ENCODE data around the gene TMEM200C.
A peak's percentile ranks its signal among the peaks of the same experiment; 100 is the strongest.

TMEM200C gene

DNA sequence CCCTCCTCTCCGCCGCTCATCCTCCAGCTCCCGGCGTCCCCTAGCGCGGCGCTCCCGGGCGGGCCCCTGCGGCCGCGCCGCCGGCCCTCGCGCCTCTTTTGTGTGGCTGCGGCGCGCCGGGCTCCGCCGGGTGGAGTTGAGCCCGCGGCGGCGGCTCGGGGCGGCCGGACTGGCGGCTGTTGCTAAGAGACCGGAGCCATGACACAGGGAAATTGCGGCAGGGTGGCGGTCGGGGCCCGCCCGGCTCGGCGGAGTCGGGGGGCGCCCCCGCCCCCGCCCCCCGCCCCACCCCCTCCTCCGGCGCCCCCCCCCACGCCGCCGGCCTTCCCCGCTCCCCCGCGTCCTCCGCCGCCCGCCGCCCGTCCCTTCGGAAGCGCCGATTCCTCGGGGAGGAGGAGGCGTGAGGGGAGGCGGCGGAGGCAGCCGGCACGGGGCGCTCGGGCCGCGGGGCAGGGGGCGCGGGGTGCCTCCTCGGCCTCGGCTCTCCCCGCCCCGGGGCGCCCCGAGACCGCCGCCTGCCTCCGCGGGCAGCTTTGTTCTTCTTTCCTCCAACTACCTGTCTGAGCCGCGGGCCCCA lies at the start of gene TMEM200C:
Gene TMEM200C, minus strand, starts transcription at position 224 of the 577 bp plus-strand sequence. CDS start 3,459 bp downstream, outside the sequence.
- peak; percentile 67 for DNase-seq

DNA sequence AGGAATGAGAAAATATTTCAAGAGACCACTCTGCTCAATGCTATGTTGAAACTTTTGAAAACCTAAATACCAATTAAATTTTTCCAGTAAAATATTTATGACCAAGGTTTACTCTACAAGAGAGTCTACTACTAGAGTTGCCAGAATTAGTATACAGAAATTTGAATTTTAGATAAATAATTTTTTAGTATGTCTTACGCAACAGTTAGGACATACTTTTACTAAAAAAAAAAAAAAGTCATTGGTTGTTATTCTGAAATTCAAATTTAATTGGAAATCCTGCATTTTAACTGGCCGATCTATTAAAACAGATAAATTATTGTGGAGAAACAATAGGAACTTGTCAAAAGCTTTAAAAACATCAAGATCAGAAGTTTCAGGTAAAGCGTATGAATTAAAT lies 49.1 kb upstream of the TMEM200C start:
- no peak for DNase-seq

DNA sequence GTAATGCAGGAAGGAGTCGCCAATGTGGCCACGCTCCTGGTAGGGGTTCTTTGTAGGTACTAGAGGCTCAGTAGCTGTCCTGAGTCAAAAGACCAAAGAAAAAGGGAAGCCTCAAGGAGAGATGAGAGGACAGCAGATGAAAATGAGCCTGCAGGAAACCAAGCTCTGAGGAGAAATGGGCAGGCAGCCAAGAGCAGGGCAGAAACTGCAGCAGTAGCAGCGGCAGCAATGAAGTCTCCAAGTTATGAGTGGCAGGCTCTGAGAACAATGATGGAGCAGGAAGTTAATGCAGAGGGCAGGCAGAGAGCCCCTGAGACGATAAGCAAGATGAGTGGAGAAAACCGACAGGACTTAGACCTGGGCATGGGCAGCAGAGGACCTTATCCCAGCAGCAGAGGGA lies 48.2 kb upstream of the TMEM200C start:
- DNase-seq = peak; percentile 78

DNA sequence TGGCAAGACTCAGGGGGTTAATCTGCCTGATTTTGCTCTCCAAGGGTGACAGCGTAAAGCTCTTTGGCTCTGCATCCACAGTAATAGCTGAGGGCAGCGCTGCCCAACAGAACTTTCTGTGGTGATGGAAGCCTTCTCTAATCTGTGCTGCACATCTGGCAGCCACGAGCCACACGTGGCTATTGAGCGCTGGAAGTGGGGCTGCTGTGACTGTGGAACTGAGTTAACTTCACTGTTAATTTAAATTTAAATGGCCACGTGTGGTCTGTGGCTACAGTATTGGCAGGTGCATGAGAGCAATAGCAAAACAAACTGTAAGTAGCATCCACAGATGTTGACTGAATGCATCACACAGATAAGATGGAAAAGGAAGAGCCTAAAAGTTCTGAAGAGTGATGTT lies 47.3 kb upstream of the TMEM200C start:
- no peak for DNase-seq

DNA sequence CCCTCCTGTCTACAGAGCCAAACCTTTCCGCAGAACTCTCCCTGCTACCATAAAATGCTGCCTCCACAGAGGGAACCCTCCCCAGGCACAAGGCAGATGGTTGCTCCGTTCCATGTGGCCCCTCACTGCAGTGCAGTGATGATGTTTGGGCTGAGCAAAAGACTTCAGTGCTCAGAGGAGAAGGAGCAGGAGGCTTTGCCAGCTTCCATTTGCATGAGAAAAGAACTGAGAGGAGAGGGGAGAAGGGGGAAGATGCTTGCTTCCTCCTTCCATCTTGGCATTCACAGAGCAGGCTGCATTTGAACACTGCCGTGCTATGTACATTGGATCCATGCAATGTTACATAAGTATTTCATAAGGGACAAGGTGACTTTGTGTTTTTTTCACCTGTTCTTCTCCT lies 46.6 kb upstream of the TMEM200C start:
- peak; percentile 24 for DNase-seq

DNA sequence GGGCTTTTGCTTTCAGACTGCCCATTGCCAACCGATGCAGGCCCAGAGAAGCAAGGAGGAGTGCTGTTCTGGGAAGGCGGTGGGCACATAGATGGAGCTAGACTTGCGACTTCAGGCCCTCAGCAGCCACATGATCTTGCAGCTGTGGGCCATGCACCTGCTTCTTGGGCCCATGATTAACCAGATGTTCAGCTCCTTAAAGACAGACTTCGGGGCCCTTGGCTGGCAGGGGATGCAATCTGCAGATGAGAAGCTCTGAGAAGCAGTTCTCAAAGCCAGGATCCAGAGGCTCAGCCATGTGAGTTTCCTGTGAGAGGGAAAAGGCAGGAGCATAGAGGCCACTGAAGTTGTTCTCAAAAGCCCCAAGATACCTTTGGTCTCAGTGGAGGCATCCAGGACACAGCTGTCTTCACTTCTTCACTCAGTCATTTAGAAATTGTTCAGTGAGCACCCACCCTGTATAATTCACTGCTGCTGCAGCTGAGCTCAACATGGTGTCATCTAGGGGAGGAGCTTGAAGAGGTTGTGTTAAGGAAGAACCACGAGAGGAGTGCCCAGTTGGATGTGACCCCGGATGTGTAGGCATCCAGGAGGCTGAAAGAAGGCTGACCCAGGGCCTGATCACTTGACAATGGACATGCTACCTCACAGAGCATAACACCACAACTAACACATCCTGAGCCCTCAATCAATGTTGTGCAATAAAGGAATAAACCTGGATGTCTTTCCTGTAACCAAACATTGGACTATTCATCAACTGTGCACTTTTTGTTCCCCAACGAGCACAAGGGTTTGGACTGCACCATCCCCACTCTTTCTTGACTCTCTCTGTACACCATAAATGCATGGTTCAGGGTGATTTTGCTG lies 44.7 kb upstream of the TMEM200C start:
- DNase-seq = no peak

DNA sequence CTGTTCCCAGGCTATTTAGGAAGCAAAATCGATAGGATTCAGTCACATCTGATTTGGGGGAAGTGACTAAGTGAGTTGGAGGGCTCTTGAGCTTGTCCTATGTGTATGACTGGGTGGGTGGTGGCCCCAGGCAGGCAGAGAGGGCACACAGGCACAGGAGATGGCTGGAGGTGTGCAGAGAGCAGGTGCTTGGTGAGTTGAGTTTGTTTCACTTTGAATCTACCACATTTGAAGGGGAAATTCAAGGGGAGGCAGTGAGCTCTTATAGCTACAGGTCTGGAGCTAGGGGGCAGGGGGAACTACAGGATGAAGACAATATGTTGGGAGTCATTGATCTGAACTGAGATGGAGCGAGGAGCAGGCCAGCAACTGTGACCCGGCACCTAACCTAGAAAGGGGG lies 42.5 kb upstream of the TMEM200C start:
- no peak for DNase-seq

DNA sequence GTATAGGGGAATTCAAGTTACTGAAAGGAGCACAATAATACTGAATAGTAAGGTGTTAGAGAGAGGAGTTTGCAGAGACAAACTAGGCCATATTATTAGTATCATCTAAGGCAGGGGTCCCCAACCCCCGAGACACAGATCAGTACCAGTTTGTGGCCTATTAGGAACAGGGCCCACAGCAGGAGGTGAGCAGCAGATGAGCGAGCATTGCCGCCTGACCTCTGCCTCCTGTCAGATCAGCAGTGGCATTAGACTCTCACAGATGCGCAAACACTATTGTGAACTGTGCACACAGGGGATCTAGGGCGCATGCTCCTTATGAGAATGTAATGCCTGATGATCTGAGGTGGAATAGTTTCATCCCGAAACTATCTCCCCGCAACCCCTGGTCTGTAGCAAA lies 41.8 kb upstream of the TMEM200C start:
- no peak for DNase-seq

DNA sequence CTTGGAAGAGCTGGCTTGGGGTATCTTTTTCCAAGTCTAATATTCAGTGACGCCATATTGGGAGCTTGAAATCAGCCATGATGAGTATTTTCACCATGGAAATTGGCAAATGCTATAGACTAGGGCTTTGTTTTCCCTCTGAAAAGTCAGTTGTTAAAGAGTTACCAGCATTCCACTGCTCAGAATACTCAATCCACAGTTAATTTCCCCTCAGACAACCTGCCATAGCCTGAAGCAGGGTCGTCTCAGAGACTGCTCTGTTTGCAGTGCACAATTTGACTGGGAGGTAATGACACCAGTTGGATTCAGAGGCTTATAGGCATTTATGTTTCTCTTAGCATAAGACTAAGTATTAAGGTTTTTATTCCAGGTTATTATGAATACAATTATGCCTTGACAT lies 35.5 kb upstream of the TMEM200C start:
- DNase-seq = no peak

DNA sequence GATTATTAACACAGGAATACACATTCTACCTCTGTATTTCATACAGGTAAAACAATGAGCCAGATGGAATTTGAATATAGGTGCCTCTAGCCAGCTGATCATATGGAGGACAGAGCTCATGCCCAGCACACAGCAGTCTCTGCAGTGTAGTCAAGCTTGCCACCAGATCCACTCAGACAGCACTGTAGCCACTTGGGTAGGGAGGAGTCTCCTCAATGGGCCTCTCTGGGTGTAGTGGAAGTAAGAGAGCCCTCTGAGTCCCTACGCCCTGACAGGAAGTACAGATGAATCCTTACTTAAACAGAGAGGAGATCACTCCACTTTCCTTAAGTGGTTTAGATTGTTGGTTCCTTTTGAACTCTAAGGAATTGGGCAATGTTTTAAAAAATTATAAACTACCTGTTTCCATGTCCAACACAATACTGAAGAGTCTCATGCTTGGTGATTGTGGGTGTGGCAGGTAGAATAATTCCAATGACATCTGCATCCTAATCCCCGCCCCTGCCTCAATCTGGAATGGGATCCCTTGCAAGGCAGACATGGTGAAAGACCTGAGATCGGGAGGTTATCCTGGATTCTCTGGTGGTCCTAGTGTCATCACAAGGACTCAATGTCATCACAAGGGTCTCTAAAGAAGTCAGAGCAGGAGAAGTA lies 23.0 kb upstream of the TMEM200C start:
- no peak for DNase-seq

DNA sequence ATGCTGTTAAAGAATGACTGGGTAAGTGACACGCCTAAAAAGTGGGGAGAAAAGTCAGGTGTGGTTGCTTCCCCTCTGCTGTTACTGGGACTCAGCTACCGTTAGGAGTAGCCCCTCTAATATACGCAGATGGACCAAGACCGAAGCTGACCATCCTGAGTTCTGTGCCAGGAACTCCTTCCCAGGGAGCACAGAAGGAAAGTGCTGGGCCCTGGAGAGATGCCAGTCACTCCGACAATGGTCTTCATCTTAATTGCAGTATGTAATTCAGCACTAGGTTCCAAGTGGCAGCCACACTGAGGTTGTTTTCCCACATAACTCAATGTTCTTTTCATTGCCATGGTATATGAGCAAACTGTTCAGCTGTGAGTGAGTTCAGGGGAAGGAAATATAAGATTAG lies 19.6 kb upstream of the TMEM200C start:
- DNase-seq = no peak

DNA sequence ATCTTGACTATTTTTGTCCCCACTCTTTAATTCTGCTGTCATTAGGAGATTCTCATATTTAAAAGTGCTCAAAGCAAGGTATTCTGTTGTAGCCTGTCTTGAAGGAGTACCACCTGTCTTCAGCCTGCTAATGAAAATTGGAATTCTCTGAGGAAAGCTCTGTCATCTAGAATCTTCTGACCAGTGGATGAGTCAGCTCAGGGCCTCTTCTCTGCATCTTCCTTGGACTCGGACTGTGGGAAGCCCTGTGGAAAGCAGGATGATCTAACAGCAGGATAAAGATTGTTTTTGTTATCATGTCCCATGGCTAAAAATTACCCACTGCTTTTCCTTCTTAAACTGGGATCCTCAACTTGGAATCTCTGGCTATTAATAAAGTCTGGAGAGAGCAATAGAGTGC lies 18.7 kb upstream of the TMEM200C start:
- no peak for DNase-seq

DNA sequence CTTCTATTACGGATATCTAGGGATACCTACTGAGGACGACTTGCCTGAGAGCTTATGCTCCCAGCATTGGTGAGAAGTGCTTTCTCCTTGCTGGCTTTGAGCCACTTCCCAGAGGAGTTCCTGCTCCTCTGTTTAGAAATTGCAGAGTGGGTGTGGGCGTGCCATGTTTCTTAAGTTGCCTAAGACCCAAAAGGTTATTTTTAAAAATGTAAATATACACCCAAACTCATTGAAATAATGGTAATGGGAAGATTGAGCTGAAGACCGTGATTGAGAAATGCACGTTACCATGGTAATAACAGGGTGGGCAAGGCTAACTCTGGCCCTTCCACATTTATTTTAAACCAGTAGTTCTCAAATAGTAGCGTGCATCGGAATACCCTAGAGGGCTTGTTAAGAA lies 17.2 kb upstream of the TMEM200C start:
- no peak for DNase-seq

DNA sequence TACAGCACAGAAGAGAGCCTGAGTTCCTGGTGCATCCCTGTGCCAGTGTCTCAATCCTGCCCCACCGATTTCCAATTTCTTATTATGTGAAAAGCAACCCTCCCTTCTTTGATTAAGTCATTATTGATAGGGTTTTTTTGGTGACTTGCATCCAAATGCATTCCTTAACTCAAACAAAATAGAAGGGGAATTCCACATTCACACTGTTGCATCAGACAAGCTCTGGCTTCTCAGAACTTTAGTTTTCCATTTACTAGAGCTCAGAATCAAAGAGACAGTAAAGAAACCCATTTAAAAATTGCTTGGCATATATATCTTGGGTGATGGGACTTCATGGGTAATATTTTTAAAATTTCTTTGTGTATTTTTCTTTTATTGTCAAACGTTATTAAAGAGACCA lies 13.8 kb upstream of the TMEM200C start:
- no peak for DNase-seq

DNA sequence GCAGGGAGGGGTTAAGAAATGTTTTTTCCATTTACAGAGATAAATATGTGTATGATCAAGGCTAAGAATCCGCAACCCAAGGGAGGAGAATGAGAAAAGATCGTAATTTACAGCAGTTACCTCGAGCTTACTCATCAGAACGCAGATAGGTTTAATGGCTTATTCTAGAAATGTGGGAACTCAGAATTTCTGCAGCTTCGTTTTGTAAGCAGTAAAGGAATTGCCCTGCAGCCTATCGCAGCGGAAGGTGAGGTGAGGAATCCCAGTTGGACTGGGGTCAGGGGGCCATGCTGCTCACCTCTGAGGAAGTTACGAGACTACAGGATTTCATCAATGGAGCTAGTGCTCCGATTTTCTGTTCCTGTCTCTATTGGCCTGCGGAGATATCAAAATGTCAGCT lies 8.1 kb upstream of the TMEM200C start:
- DNase-seq = no peak

DNA sequence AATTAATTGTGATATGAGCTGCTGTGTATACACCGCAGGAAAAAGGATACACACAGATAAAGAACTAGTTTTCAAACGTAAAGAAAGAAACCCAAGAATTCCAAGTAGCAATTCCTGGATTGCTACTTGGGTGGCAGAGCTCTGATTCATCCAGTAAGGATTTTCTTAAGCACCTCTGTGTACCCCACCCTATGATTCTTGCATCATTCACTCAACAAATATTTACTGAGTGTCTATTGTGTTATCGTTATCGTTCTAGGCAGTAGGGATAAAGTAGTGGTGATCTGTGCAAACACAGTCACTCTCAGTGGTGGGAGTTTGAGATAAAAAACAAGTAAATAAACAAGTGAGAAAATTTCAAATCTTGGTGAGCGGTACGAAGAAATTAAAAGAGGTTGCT lies 4.9 kb upstream of the TMEM200C start:
- DNase-seq = no peak

DNA sequence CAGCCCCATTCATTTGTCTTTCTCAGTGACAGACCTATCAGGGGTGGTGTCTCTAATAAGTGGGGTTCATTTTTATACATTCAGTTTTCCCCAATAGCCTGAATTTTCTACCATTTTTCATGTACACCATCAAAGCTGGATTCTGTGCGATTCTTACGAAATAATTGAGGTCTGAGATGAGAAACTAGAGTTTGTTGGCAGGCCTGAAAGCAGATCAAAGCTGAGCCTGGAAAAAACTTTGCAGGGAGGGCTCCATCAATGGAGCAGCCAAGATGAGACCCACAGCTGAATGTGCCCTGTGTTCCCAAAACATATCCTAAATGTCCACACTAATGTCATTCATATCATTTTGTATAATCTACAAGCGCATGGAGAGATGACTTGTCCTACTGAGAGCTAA lies 4.5 kb upstream of the TMEM200C start:
- no peak for DNase-seq

DNA sequence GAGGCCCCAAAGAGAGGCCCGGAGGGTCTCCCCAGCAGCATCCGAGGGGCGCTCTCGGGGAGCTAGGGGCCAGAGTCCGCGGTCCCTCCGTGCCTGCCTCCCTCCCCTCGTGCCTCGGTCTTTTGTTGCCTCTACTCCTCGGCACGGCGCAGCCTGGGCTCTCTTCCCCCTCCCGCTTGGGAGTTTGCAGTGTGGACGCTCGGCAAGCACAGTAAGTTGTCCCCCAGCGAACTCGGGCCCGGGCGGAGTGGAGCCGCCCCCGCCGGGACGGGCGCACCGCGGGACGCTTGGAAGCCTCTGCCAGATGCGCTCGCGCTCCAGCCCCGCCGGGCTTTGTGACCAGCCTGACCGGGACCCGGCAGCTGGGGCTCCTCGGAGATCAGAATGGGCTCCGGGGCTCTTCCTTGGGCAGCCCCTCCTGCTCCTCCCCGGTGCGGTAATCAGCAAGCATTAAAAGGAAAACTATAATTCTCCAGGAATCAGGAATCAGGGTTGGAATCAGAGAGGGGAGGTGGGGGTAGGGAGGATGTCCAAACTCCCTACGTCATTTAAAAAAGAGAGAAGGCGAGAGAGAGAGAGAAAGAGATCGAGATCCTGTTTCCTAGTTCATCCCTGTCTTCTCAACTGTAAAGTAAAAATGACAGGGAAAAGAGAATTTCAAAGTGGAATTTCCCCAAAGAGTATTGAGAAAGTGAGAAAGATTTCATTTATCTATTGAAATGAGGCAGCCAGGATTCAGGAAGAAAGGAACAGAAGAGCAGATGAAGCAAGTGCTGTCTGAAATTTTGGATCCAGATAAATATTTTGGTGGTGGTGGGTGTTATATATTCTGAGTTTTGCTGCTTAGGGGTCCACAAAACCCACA lies 786 bp upstream of the TMEM200C start:
- DNase-seq = peak; percentile 56

DNA sequence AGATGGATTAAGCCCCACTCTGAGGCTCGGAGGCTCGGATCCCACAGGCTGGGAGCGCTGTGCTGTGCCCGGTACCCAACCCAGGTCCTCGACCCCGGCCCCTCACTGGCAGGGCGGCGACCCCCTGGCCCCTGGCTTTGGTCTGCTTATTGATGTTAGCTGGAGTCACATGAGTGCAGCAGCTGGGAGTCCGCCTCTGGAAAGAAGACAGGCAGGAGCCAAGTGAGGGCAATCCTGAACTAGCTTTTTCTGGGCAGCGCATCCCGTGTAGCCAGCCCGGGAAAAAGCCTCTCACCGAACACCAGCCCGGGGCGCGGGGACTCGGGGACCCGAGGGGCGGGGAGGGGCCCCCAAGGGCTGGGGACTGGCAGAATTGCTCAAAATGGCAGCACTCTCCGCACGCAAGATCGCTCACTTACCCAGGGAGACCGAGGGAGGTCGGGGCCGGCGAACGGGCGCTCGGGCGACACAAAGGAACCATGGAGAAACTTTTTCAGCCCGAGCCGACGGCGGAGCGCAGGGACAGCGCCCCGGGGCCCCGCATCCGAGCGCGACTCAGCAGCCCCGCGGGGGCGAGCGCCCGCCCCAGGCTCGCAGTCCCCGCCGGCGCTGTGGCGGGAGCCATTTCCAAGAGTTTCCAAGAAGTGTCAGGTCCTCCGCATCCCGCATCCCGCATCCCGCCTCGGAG lies 567 bp downstream of the TMEM200C start:
- DNase-seq = peak; percentile 67

DNA sequence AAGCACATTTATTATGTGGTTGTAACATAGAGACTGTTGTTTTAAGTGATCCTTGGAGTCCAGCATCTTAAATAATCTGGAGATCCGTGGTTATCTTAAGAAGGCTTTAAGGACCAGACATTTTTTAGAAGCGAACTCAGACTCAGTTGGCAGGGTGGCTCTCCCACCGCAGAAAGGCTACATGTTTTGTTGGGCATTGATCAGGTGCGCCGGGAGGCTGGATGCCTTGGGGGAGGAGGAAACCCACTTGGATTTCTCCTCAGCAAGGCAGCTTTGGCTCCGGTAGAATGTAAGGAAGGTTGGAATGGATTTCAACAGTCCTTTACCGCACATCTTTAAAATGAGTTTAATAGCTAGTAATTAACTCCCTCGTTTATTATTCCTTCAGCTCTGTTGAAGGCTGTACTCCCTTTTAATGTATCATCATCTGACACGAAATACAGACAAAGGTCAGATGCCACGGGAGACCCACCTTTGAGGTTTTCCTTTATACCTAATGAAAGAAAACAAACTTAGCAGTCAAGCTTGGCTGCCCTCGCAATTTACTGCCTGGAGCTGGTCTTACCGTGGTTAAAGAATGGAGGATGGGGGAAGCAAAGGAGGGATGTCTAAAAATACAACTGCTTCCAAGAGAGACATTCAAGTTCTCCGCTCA lies 1.2 kb downstream of the TMEM200C start:
- peak; percentile 41 for DNase-seq

DNA sequence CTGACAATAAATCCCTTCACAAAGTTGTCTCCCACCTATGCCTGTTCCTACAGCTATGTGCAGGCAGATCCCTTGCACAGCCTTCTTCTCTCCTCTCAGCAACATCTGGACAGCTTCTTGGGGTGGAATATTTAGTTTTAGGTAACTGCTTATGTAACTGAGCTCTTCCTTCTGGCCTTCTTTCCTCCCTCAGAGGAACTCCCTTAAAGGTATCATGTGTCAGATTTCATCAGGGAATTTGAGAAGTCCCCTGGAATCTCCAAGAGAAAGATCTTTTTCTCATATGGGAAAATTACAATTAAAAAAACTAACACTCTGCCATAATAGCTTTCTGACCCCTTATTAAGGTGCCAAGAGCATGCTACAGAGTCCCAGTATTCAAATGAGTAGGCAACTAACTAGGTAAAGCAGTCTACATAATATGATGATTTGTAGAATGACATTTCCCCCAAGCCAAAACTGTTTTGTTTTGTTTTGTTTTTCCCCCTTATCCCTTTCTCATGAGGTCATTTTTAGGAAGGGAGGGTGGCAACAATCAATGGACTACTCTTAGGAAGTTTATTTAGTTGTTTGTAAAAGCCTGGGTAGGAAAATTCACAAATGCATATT lies 2.4 kb downstream of the TMEM200C start:
- peak; percentile 64 for DNase-seq

DNA sequence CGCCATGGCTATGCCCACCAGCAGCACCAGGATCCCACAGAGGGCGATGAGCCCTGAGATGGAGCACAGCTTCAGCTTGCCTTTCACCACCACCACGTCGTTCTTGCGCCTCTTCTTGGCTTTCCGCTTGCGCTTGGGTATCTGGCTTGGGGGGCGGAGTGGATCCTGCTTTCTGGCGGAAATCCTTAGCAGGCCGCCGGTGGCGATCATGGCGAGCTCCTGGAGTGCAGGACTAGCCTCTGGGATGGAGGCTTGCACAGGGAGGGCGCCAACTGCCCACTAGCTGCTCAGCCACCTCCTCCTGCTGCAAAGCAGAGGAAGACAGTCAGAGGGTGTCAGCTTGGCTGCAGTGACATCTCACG lies 3.5 kb downstream of the TMEM200C start:
- DNase-seq = no peak

All from NCI-H2171 treated with DMSO at 0.1 percent for 48 hours (cell line).